Inflammatory macrophage (primary cell): ENCODE data around the gene ATP9B.
"Not testable (repeated sequence)": the region's sequence is repeated elsewhere in the genome, so short reads cannot be mapped to it uniquely, and the experiment has no call there.

Experiments
- DNase-seq, 2 donors: peaks; one replicate each; pipeline ENCODE4 v3.0.0-alpha.2; 2020 to 2022

The ATP9B gene

GRCh38 chr18:79242246-79242645, 173.1 kb downstream of the ATP9B start:
- DNase-seq = no peak

- no peak for DNase-seq
These were observed 176.4 kb downstream of the ATP9B start for GRCh38 chr18:79245517-79246001.

DNA sequence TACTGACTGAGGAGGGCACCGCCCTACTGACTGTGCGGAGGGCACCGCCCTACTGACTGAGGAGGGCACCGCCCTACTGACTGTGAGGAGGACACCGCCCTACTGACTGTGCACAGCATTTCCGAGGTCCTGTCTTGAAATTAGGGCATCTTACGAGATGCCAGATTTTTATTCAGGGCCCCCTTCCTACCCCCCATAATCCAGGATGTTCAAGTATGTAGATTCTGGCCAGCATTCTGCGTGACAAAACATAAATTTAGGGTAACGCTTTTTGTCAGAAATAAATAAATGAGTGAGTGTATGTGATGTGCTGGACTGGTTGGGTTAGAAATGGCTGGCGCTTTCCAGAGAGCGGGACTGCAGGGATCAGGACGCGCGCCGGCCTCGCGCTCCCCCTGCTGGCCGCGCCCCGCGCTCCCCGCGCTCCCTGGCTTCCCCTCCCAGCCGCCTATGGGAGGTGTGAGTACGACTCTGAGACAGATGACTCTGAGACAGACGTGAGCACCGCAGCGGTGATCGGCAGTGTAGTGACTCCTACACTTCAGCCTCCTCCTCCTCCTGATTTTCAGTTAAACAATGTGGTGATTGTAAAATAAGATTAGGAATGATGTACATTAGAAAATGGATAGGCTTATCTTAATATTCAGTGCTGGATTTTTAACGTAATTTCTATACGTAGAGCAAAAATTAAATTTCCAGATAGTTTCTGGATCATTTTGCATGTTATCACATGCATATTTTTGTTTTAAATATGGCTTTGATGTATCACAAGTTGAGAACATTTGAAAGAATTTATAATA, 177.3 kb downstream of the ATP9B start:
- DNase-seq = peak; percentile 65

DNA sequence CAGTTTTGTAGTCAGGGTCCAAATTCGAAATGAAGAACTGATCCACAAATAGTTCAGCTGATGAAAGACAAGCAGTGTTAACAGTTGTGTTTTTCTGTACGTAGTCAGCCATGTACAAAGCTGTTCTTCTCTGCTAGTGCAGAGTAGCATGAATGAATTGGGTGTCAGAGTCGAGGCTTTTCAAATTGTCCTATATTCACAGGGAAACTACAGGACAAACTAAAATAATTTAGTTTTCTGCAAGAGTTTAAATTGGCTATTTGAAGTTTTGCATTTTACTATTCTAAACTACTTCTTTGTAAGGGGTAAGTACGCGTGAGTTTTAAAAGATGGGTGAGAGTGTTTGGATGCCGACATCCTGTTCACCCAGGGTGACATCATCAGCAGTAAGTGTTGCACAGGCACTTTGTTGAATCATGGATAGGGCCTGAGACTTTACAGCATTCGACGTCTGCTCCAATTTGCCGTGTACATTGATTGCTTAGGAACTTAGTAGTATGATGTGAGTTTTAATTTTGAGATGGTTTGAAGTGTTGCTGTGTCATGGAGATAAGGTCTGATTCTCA, 179.4 kb downstream of the ATP9B start:
- DNase-seq = no peak

GRCh38 chr18:79250301-79250981, 181.2 kb downstream of the ATP9B start:
- no peak for DNase-seq

- DNase-seq = no peak
These were observed 181.8 kb downstream of the ATP9B start for GRCh38 chr18:79251021-79251420.

- no peak for DNase-seq
These were observed 183.9 kb downstream of the ATP9B start for GRCh38 chr18:79252904-79253633.

DNA sequence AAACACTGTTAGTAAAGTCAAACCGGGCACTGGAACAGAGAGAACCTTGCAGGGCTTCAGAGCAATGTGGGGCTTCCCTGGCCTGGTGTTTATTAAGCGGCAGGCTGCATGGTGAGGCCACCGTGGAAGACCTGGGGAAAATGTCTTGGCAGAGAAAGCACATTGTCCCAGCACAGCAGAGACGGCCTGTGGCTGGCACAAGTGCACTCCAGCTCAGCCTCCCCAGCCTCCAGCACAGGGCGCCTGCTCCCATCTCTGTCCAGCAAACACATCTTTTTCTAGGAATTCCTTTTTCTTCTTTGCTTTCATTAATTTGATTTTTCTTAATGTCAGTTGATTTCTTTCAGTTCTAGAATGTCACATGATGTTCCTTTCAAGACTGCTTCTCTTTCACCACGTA, 188.3 kb downstream of the ATP9B start:
- no peak for DNase-seq

GRCh38 chr18:79258447-79258846, 189.3 kb downstream of the ATP9B start:
- DNase-seq = no peak

DNA sequence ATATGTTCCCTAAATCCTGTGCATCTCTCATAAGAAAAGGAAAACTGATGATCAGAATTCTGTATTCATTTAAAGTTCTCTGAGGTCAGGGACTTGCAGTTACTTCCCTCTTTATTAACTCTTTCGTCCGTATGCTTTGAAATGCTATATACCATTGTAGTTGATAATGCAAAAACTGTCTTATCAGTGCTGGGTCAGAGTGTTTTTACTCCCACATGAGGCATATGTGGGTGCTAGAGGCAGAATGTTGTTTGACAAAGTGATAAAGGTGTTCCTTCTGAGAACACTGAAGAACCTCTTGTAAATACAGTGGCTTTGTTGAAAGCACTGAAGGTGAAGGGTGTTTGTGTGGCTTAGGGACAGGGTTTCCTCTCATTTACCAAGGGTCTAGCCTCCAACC, 190.0 kb downstream of the ATP9B start:
- DNase-seq = no peak

- DNase-seq = no peak
These were observed 190.8 kb downstream of the ATP9B start for GRCh38 chr18:79260023-79260422.

- no peak for DNase-seq
These were observed 191.3 kb downstream of the ATP9B start for GRCh38 chr18:79260510-79260909.

DNA sequence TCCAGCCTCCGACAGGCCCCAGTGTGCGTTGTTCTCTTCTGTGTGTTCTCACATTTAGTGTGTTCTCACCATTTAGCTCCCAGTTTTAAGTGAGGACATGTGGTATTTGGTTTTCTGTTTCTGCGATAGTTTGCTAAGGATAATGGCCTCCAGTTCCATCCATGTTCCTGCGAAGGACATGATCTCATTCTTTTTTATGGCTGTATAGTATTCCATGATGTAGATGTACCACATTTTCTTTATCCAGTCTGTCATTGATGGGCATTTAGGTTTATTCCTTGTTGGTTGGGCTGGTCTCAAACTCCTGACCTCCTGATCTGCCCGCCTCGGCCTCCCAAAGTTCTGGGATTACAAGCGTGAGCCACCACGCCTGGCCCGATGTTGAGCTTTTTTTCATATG, 195.9 kb downstream of the ATP9B start:
- not testable (repeated sequence) for DNase-seq

DNA sequence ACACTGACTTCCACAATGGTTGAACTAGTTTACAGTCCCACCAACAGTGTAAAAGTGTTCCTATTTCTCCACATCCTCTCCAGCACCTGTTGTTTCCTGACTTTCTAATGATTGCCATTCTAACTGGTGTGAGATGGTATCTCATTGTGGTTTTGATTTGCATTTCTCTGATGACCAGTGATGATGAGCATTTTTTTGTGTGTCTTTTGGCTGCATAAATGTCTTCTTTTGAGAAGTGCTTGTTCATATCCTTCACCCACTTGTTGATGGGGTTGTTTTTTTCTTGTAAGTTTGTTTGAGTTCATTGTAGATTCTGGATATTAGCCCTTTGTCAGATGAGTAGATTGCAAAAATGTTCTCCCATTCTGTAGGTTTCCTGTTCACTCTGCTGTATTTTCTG, 202.6 kb downstream of the ATP9B start:
- not testable (repeated sequence) for DNase-seq

GRCh38 chr18:79272916-79273315, 203.7 kb downstream of the ATP9B start:
- DNase-seq = no peak

GRCh38 chr18:79274823-79275222, 205.6 kb downstream of the ATP9B start:
- no peak for DNase-seq

DNA sequence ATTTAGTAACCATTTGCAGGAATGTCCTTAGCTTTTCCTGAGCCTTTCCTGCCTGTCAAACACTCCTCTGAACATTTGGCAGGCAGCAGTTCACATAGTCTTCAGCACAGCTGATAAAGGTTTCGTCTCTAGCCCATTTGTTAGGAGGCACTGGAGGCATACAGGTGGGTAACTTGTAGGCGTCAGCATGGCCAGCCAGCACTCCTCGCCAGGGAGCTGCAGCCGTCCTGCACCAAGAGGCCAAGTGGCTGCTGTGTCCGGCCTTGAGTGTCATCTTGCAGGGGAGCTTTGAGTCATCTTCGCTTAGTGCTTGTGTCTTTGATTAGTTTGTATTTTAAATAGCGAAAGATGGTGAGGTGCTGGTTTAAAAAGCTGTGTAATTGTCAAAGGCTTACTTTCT, 206.3 kb downstream of the ATP9B start:
- no peak for DNase-seq

DNA sequence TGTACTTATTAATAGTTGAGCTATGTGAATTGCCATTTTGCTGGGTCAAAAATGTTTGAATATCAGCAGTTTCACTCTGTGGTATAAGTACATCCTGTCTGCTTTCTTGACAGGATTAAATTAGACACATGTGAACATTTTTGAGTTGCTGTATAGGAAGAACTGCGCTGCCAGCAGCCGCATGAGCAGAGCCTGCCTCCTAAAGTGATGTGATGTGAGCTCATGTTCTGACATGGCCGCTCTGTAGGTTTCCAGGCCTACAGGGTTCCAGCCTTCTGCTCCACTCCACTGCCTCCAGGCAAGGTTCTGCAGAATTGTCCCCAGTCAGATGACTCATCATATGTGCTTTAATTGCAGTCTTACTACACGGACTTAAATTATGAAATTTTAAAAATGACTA, 206.8 kb downstream of the ATP9B start:
- peak in 1 of 2 donors; percentile 6 for DNase-seq

- no peak for DNase-seq
These were observed 209.7 kb downstream of the ATP9B start for GRCh38 chr18:79278896-79279295.

DNA sequence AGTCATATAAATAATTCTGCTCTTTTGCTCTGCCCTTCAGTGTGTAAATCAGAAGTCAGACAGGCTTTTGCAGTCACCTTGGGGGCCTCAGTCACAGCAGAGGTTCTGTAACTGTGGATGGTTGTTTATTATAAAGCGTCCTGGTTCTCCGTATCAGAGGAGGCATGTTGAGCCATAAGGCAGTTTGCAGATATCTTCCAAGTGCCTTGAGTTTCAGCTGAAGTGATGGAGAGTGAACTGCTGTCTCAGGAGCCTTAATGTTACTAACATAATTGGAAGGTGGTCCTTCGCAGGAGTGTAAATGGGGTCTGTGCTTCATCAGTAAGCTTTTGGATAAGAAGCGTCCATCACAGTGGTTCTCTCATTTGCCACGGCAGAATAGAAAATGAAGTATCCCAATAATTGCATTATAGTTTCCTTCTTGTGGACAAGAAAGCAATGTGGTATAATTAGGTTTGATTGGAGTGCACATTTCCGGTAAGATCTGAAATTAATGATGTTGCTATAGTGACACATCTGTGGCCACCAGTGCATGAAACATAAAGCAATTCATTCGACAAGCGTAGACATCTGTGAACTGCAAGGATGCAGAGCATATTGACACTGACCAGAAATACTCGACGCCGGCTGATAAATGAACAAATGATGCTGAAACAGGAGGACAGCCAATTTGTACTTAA, 214.1 kb downstream of the ATP9B start:
- DNase-seq = no peak

DNA sequence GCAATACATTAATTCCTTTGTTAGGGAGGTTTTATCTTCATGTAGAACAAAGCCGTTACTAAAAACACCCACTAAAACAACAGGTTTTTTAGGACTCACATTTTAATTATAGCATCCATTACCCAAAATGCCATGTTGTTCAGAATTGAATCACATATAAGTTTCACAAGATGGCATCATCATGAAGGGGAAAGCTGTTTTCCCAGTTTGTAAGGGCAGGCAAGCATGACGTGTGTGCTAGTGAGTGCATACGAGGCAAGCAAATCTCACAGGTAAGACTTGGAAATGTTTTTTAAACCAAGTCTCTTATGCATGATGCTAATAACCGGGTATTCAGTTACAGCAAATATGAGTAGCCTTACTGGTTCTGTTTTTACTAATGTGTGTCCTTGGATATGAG, 214.7 kb downstream of the ATP9B start:
- DNase-seq = no peak

GRCh38 chr18:79285191-79285590, 216.0 kb downstream of the ATP9B start:
- DNase-seq = not testable (repeated sequence)
